Mesenchymal stem cell (in vitro differentiated cells and primary cell): Measurements from ENCODE around the gene RAD17. TPM values are rescaled to one million over a fixed set of nuclear protein-coding genes. Genes with fewer than 3 reads are reported as not detected.

Source experiments
- DNase-seq: peaks from one replicate; pipeline ENCODE4 v3.0.0-alpha.2; 2013
- H2AFZ ChIP-seq: one replicate; pipeline ENCODE4 v1.6.1; 2013; ENCODE audit warnings: low read depth, mild to moderate bottlenecking, control low read depth, inconsistent platforms, low read length, moderate library complexity
- H2AK5ac ChIP-seq: 2 replicates; pipeline ENCODE4 v1.6.1; 2013; ENCODE audit warnings: low read length, moderate library complexity, mild to moderate bottlenecking, inconsistent platforms; ENCODE audit not compliant: severe bottlenecking
- H2BK120ac ChIP-seq: one replicate; pipeline ENCODE4 v1.6.1; 2013; ENCODE audit warnings: low read depth, mild to moderate bottlenecking, inconsistent platforms, low read length, moderate library complexity
- H2BK12ac ChIP-seq, 2 experiments: one replicate each; pipeline ENCODE4 v1.6.1; 2013; ENCODE audit warnings: inconsistent platforms in 2 of 2, low read length in 2 of 2, mild to moderate bottlenecking in 2 of 2, moderate library complexity in 2 of 2, control low read depth in 1 of 2
- H2BK15ac ChIP-seq: one replicate; pipeline ENCODE4 v1.6.1; 2013; ENCODE audit warnings: mild to moderate bottlenecking, low read depth, inconsistent platforms; ENCODE audit not compliant: poor library complexity, severe bottlenecking
- H2BK5ac ChIP-seq: 2 replicates; pipeline ENCODE4 v1.6.1; 2013; ENCODE audit warnings: low read depth, mild to moderate bottlenecking, low read length, control low read depth, inconsistent platforms; ENCODE audit not compliant: poor library complexity, severe bottlenecking
- H3K14ac ChIP-seq, 2 experiments: one replicate each; pipeline ENCODE4 v1.6.1; 2013; ENCODE audit warnings: inconsistent platforms in 2 of 2, low read length in 2 of 2, control low read depth in 1 of 2, mild to moderate bottlenecking in 1 of 2, moderate library complexity in 1 of 2
- H3K18ac ChIP-seq, 2 experiments: one replicate each; pipeline ENCODE4 v1.6.1; 2013; ENCODE audit warnings: inconsistent platforms in 2 of 2, low read length in 2 of 2, control low read depth in 1 of 2, low read depth in 1 of 2, mild to moderate bottlenecking in 1 of 2
- H3K23ac ChIP-seq, 2 experiments: one replicate each; pipeline ENCODE4 v1.6.1; 2013; ENCODE audit warnings: inconsistent platforms in 2 of 2, low read length in 2 of 2, mild to moderate bottlenecking in 2 of 2, moderate library complexity in 2 of 2, control low read depth in 1 of 2
- H3K27ac ChIP-seq: 2 replicates; pipeline ENCODE4 v1.5.1; 2013; ENCODE audit warnings: mild to moderate bottlenecking, moderate library complexity, low read length, control low read depth, inconsistent platforms; ENCODE audit not compliant: poor library complexity, severe bottlenecking
- H3K27me3 ChIP-seq, 2 experiments: 2 replicates each; pipeline versions ENCODE4 v1.6.1 to v1.7.0; 2013; ENCODE audit warnings: low read length in 2 of 2, mild to moderate bottlenecking in 2 of 2, moderate library complexity in 2 of 2, control low read depth in 1 of 2, inconsistent platforms in 1 of 2; ENCODE audit not compliant: control insufficient read depth in 1 of 2, insufficient read depth in 1 of 2
- H3K36me3 ChIP-seq, 2 experiments: 2 replicates each; pipeline versions ENCODE4 v1.6.1 to v1.7.0; 2013; ENCODE audit warnings: low read length in 2 of 2, control low read depth in 1 of 2, inconsistent platforms in 1 of 2, low read depth in 1 of 2, mild to moderate bottlenecking in 1 of 2; ENCODE audit not compliant: insufficient read depth in 2 of 2, control insufficient read depth in 1 of 2
- H3K4ac ChIP-seq, 2 experiments: one replicate each; pipeline ENCODE4 v1.6.1; 2013; ENCODE audit warnings: inconsistent platforms in 2 of 2, low read length in 2 of 2, mild to moderate bottlenecking in 2 of 2, moderate library complexity in 2 of 2, control low read depth in 1 of 2, low read depth in 1 of 2
- H3K4me1 ChIP-seq: 2 replicates; pipeline ENCODE4 v1.6.1; 2013; ENCODE audit warnings: low read depth, low read length, control low read depth; ENCODE audit not compliant: control insufficient read depth, insufficient read depth
- H3K4me2 ChIP-seq: 2 replicates; pipeline ENCODE4 v1.6.1; 2013; ENCODE audit warnings: low read length, mild to moderate bottlenecking, inconsistent platforms; ENCODE audit not compliant: poor library complexity, severe bottlenecking
- H3K4me3 ChIP-seq, 2 experiments: 2 replicates each; pipeline versions ENCODE4 v1.5.1 to v1.7.0; 2013; ENCODE audit warnings: low read length in 2 of 2, mild to moderate bottlenecking in 2 of 2, control low read depth in 1 of 2, low read depth in 1 of 2; ENCODE audit not compliant: insufficient read depth in 1 of 2
- H3K79me1 ChIP-seq: replicated peaks from 2 replicates; pipeline ENCODE4 v1.6.1; 2013; ENCODE audit warnings: mild to moderate bottlenecking, control low read depth, low read length, inconsistent platforms; ENCODE audit not compliant: poor library complexity, severe bottlenecking
- H3K9ac ChIP-seq: 2 replicates; pipeline ENCODE4 v1.7.0; 2013; ENCODE audit warnings: mild to moderate bottlenecking, low read length, moderate library complexity
- H3K9me3 ChIP-seq: 2 replicates; pipeline ENCODE4 v1.7.0; 2013; ENCODE audit warnings: mild to moderate bottlenecking, low read length; ENCODE audit not compliant: control insufficient read depth
- H4K8ac ChIP-seq: one replicate; pipeline ENCODE4 v1.6.1; 2013; ENCODE audit warnings: inconsistent platforms, mild to moderate bottlenecking, low read length, moderate library complexity
- H4K91ac ChIP-seq: one replicate; pipeline ENCODE4 v1.6.1; 2013; ENCODE audit warnings: mild to moderate bottlenecking, low read length, inconsistent platforms
- WGBS: methylation state at CpG from one replicate; pipeline ENCODE4 v1.1.7; 2013; ENCODE audit warnings: mixed read lengths; 5-methylcytosine and 5-hydroxymethylcytosine counted together
- polyA plus RNA-seq, 2 experiments: library from polyadenylated mRNA; stranded (reverse); fragments of 200-250 nt; gene quantifications; one replicate each; pipeline ENCODE4 v1.2.3, GENCODE V29; 2013

The RAD17 gene
- polyA plus RNA-seq (2013, experiment 1 of 2): 18.3 TPM
- 17.4 TPM for polyA plus RNA-seq (2013, experiment 2 of 2)

GRCh38 chr5:69369340-69370121 lies at the start of gene RAD17, which contains the start of the genes AK6 and TAF9:
RAD17 (plus strand) TSS chr5:69369818; CDS start chr5:69372209, 2,391 bp downstream.
AK6 (minus strand) TSS chr5:69369520; CDS start chr5:69369490, 30 bp downstream.
TAF9 (minus strand) TSS chr5:69369520; CDS start chr5:69365737, 3,783 bp downstream.
- WGBS: under 1% methylated on average over 59 of the region's 66 CpGs
- Histone ChIP-seq H3K79me1 (peaks cover 5% of the 10 kb centered on the region), H3K4me1 (peaks cover 4% of the 10 kb centered on the region), H3K36me3 (peaks cover 6 to 33% of the 10 kb centered on the region in 2 experiments), H3K9ac (peak within 1 kb of the TSS; percentile 100), H2BK12ac (no peak within 1 kb of the TSS), H3K4me2 (peak within 1 kb of the TSS; percentile 87), H3K23ac (no peak within 1 kb of the TSS), H4K91ac (peak within 1 kb of the TSS; percentile 99), H3K14ac (peak within 1 kb of the TSS in 1 of 2 experiments; percentile 60), H2BK15ac (peak within 1 kb of the TSS; percentile 97), H3K18ac (peak within 1 kb of the TSS; percentile 94 to 96), H2BK120ac (peak within 1 kb of the TSS; percentile 97), H3K27ac (peak within 1 kb of the TSS; percentile 94), H2AK5ac (peak within 1 kb of the TSS; percentile 81), H3K27me3 (no peaks in the 10 kb centered on the region), H2AFZ (peak within 1 kb of the TSS; percentile 82), H3K9me3 (no peaks in the 10 kb centered on the region), H4K8ac (peak within 1 kb of the TSS; percentile 98), H2BK5ac (peak within 1 kb of the TSS; percentile 99), H3K4me3 (peak within 1 kb of the TSS; percentile 82 to 86), H3K4ac (peak within 1 kb of the TSS; percentile 71 to 85)
- peak; percentile 94 for DNase-seq

- Histone ChIP-seq H3K18ac (no peak overlapping the region), H3K4me2 (no peak overlapping the region), H4K91ac (no peak overlapping the region), H4K8ac (no peak overlapping the region), H3K14ac (no peak overlapping the region), H3K23ac (no peak overlapping the region), H2BK12ac (no peak overlapping the region), H3K9ac (no peak overlapping the region), H3K9me3 (no peaks in the 10 kb centered on the region), H3K79me1 (no peaks in the 10 kb centered on the region), H2AK5ac (no peak overlapping the region), H2BK5ac (no peak overlapping the region), H2BK15ac (no peak overlapping the region), H3K27ac (no peak overlapping the region), H3K4me3 (no peak overlapping the region), H3K36me3 (no peaks in the 10 kb centered on the region), H3K4me1 (no peaks in the 10 kb centered on the region), H3K4ac (no peak overlapping the region), H3K27me3 (no peaks in the 10 kb centered on the region), H2BK120ac (no peak overlapping the region), H2AFZ (no peak overlapping the region)
- no CpG with 5 or more reads among the region's 1 CpG for WGBS
- DNase-seq: no peak
Observed at GRCh38 chr5:69326365-69326764, 43.3 kb upstream of the RAD17 start.

DNA sequence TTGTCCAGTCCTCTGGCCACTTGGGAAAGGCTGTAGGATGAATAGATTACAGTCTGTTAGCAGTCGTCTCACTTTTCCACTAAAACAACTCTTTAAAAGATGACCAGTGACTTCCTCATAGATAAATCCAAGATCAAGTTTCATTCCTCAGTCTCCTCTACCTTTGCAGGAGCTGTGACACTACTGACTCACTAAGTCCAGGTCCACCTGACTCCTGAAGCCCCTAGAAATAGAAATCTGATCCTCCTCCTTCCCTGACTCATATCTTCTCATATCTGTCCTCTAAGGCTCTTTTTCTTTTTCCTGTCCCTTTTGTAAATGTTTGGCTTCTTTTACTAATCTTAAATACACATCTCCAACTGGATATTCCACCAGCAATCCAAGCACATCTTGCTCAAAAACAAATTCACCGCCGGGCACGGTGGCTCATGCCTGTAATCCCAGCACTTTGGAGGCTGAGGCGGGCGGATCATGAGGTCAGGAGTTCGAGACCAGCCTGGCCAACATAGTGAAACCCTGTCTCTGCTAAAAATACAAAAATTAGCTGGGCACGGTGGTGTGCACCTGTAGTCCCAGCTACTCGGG lies 39.6 kb upstream of the RAD17 start:
- Histone ChIP-seq H3K4me3 (no peak overlapping the region), H2BK5ac (no peak overlapping the region), H3K79me1 (no peaks in the 10 kb centered on the region), H4K8ac (no peak overlapping the region), H2BK15ac (no peak overlapping the region), H3K23ac (no peak overlapping the region), H3K14ac (no peak overlapping the region), H2AK5ac (no peak overlapping the region), H3K4ac (no peak overlapping the region), H3K18ac (no peak overlapping the region), H2BK120ac (no peak overlapping the region), H3K4me1 (peaks cover 2% of the 10 kb centered on the region), H3K9me3 (no peaks in the 10 kb centered on the region), H2BK12ac (no peak overlapping the region), H3K27me3 (no peaks in the 10 kb centered on the region), H2AFZ (no peak overlapping the region), H3K4me2 (no peak overlapping the region), H3K27ac (no peak overlapping the region), H3K9ac (no peak overlapping the region), H3K36me3 (no peaks in the 10 kb centered on the region), H4K91ac (no peak overlapping the region)
- no peak for DNase-seq
- WGBS: 92% methylated on average over 9 of the region's 9 CpGs
